K562 (cell line): ENCODE data around the gene BCAS2. TPM values are rescaled to one million over a fixed set of nuclear protein-coding genes. Genes with fewer than 3 reads are reported as not detected.

ENCODE experiments used
- BHLHE40 ChIP-seq: IDR thresholded peaks from 2 replicates; pipeline ENCODE4 v1.6.1; 2011; ENCODE audit warnings: low read length, improper control_type of control experiment
- CBX3 ChIP-seq, 2 experiments: IDR thresholded peaks; 1 replicate in 1 of 2; 2 replicates in 1 of 2; pipeline ENCODE4 v1.6.1; 2012; ENCODE audit warnings: inconsistent platforms in 2 of 2, low read length in 2 of 2, borderline replicate concordance in 1 of 2, control low read depth in 1 of 2
- CHD1 ChIP-seq: fragments of 200-600 bp; sonication (generic); IDR thresholded peaks from one replicate; pipeline ENCODE4 v1.6.1; 2012; ENCODE audit warnings: mild to moderate bottlenecking, moderate library complexity, low read length, inconsistent platforms
- ELF1 ChIP-seq: fragments of 200-800 bp; sonication (Bioruptor generic); IDR thresholded peaks from 2 replicates; pipeline ENCODE4 v1.6.1; 2016; ENCODE audit warnings: missing genetic modification characterization, missing compliant biosample characterization
- GATAD2B ChIP-seq: fragments of 450-650 bp; IDR thresholded peaks from 2 replicates; pipeline ENCODE4 v1.6.1; 2017; ENCODE audit warnings: mild to moderate bottlenecking, borderline replicate concordance
- HDAC3 ChIP-seq: fragments of 450-650 bp; IDR thresholded peaks from 2 replicates; pipeline ENCODE4 v1.6.1; 2018; ENCODE audit warnings: borderline replicate concordance, mild to moderate bottlenecking, moderate library complexity; ENCODE audit not compliant: partially characterized antibody
- MXI1 ChIP-seq: IDR thresholded peaks from 2 replicates; pipeline ENCODE4 v1.6.1; 2011; ENCODE audit warnings: low read depth, mild to moderate bottlenecking, improper control_type of control experiment, low read length
- MYBL2 ChIP-seq, 2 experiments: fragments of 450-650 bp in 1 of 2; sonication (generic) in 1 of 2; formaldehyde crosslinking in 1 of 2; IDR thresholded peaks; 2 replicates each; pipeline versions ENCODE4 v1.6.1 to v1.8.1; 2017 to 2022; ENCODE audit warnings: borderline replicate concordance in 1 of 2, inconsistent platforms in 1 of 2, low read depth in 1 of 2, mild to moderate bottlenecking in 1 of 2, missing genetic modification reagents in 1 of 2, moderate library complexity in 1 of 2
- NONO ChIP-seq, 2 experiments: fragments of 200-400 bp in 1 of 2; fragments of 450-650 bp in 1 of 2; formaldehyde crosslinking in 1 of 2; IDR thresholded peaks; 2 replicates each; pipeline ENCODE4 v1.6.1; 2017; ENCODE audit warnings: low read depth in 2 of 2, mild to moderate bottlenecking in 2 of 2, moderate library complexity in 2 of 2, low read length in 1 of 2
- PHB2 ChIP-seq: fragments of 450-650 bp; IDR thresholded peaks from 2 replicates; pipeline ENCODE4 v1.6.1; 2017; ENCODE audit warnings: low read depth
- SRSF3 ChIP-seq: fragments of 200-400 bp; formaldehyde crosslinking; IDR thresholded peaks from 2 replicates; pipeline ENCODE4 v1.6.1; 2016; ENCODE audit warnings: mild to moderate bottlenecking, low read length, moderate library complexity; ENCODE audit not compliant: insufficient read depth
- TCF7 ChIP-seq: sonication (generic); IDR thresholded peaks from 2 replicates; pipeline ENCODE4 v1.6.1; 2016; ENCODE audit warnings: antibody characterized with exemption, borderline replicate concordance
- TCFL5 ChIP-seq: fragments of 250-450 bp; sonication (Bioruptor Pico); conservative IDR thresholded peaks from 2 replicates; pipeline ENCODE4 v1.6.1; 2021; ENCODE audit warnings: mild to moderate bottlenecking, moderate library complexity, matching md5 sums
- ZFP91 ChIP-seq: sonication (generic); formaldehyde crosslinking; IDR thresholded peaks from 2 replicates; pipeline ENCODE4 v1.8.0; 2022; ENCODE audit warnings: mild to moderate bottlenecking, missing genetic modification reagents
- ZHX1 ChIP-seq: fragments of 150-350 bp; conservative IDR thresholded peaks from 2 replicates; pipeline ENCODE4 v1.6.1; 2014; ENCODE audit warnings: low read length
- ZNF143 ChIP-seq: sonication (generic); formaldehyde crosslinking; IDR thresholded peaks from 2 replicates; pipeline ENCODE4 v1.9.0; 2022; ENCODE audit warnings: mild to moderate bottlenecking, missing genetic modification reagents
- ZNF217 ChIP-seq: sonication (generic); formaldehyde crosslinking; IDR thresholded peaks from 2 replicates; pipeline ENCODE4 v1.8.0; 2022; ENCODE audit warnings: mild to moderate bottlenecking, missing genetic modification reagents
- ZNF518B ChIP-seq: fragments of 250-450 bp; sonication (Bioruptor Pico); IDR thresholded peaks from 2 replicates; pipeline ENCODE4 v1.5.0; 2021; ENCODE audit warnings: mild to moderate bottlenecking, moderate library complexity
- polyA plus RNA-seq, 8 experiments: library from polyadenylated mRNA; depleted of rRNA in 4 of 8; stranded (reverse) in 5 of 8; unstranded in 3 of 8; fragments of >200 nt; fragmentation: Nextera tagmentation in 2 of 8; fragmentation: Illumina TruSeq in 1 of 8; extraction: Ambion mirVana in 2 of 8; extraction: Trizol in 1 of 8; gene quantifications; 2 replicates each; pipeline versions ENCODE4 v1.2.1 to v1.2.3, GENCODE V29; 2011 to 2014; ENCODE audit warnings: inconsistent platforms in 1 of 8, missing spikeins in 1 of 8
- total RNA-seq, 7 experiments: library from RNA; depleted of rRNA in 6 of 7; stranded (reverse); fragments of >200 nt in 6 of 7; fragmentation: Illumina TruSeq in 2 of 7; extraction: Trizol in 2 of 7; gene quantifications; 2 replicates each; pipeline versions ENCODE4 v1.2.1 to v1.2.3, GENCODE V29; 2011 to 2021; ENCODE audit warnings: low replicate concordance in 1 of 7

The BCAS2 gene
- total and polyA plus RNA-seq, 9 of the 15 experiments (the other 6 are each of a cell fraction or from before 2014, with no cell fraction given): 59.3 to 183 (median 81.1) TPM

- TF ChIP-seq ZHX1: no peak
- peak; percentile 56; the same call in 1 of the 2 replicates for TF ChIP-seq MYBL2 (IDR thresholded peaks at IDR 0.05; ENCODE audit: low read depth)
- TF ChIP-seq MYBL2 (CRISPR knock-in tag; IDR thresholded peaks at IDR 0.05; ENCODE audit: borderline replicate concordance): no peak
- no peak for TF ChIP-seq CHD1
- no peak for TF ChIP-seq ZFP91 (CRISPR knock-in tag)
- peak; percentile 65 for TF ChIP-seq ELF1 (tag)
- no peak for TF ChIP-seq MXI1
- no peak for TF ChIP-seq NONO (IDR thresholded peaks at IDR 0.05; ENCODE audit: low read depth in 2 of 2, low read length in 1 of 2)
- TF ChIP-seq BHLHE40: no peak; the same call in 1 of the 2 replicates
- TF ChIP-seq PHB2: no peak
- TF ChIP-seq CBX3 (IDR thresholded peaks at IDR 0.05; ENCODE audit: borderline replicate concordance in 1 of 2, low read length in 2 of 2): peak in 1 of 2 experiments; percentile 98; a peak in 2 of 3 replicates
- no peak for TF ChIP-seq GATAD2B
- TF ChIP-seq ZNF143 (CRISPR knock-in tag): no peak
- no peak for TF ChIP-seq ZNF518B (CRISPR knock-in tag)
- TF ChIP-seq TCFL5: no peak
- TF ChIP-seq TCF7: no peak
- no peak for TF ChIP-seq ZNF217 (CRISPR knock-in tag)
- peak; percentile 79 for TF ChIP-seq HDAC3
- no peak for TF ChIP-seq SRSF3
Measured at GRCh38 chr1:114581335-114582287, at the start of gene BCAS2 (continued).
